GM18858 (cell line): ENCODE results near the gene TUBGCP3.
"Not testable (repeated sequence)": the region's sequence is repeated elsewhere in the genome, so short reads cannot be mapped to it uniquely, and the experiment has no call there.

Experiments used
- ATAC-seq: cut with Tn5 transposase; IDR thresholded peaks from one replicate; pipeline ENCODE4 v1.9.1; 2021; ENCODE audit not compliant: unreplicated experiment

The TUBGCP3 gene

GRCh38 chr13:112579310-112579843 is 8.6 kb downstream of the TUBGCP3 start:
- no peak for ATAC-seq

- ATAC-seq = no peak
These were observed 11.2 kb downstream of the TUBGCP3 start for GRCh38 chr13:112576768-112577167.

GRCh38 chr13:112576191-112576590 is 11.8 kb downstream of the TUBGCP3 start:
- no peak for ATAC-seq

- ATAC-seq = no peak
These were observed 12.3 kb downstream of the TUBGCP3 start for GRCh38 chr13:112575675-112576074.

- ATAC-seq = no peak
These were observed 12.9 kb downstream of the TUBGCP3 start for GRCh38 chr13:112574834-112575613.

GRCh38 chr13:112574416-112574815 is 13.5 kb downstream of the TUBGCP3 start:
- ATAC-seq = no peak

- ATAC-seq = no peak
These were observed 14.2 kb downstream of the TUBGCP3 start for GRCh38 chr13:112573710-112574109.

- ATAC-seq = no peak
These were observed 15.6 kb downstream of the TUBGCP3 start for GRCh38 chr13:112572366-112572765.

- no peak for ATAC-seq
These were observed 18.1 kb downstream of the TUBGCP3 start for GRCh38 chr13:112569821-112570220.

GRCh38 chr13:112567161-112567862 is 20.6 kb downstream of the TUBGCP3 start:
- no peak for ATAC-seq

- no peak for ATAC-seq
These were observed 25.1 kb downstream of the TUBGCP3 start for GRCh38 chr13:112562786-112563383.

GRCh38 chr13:112562254-112562653 is 25.7 kb downstream of the TUBGCP3 start:
- ATAC-seq = no peak

- no peak for ATAC-seq
These were observed 26.5 kb downstream of the TUBGCP3 start for GRCh38 chr13:112561478-112561877.

- no peak for ATAC-seq
These were observed 29.1 kb downstream of the TUBGCP3 start for GRCh38 chr13:112558696-112559418.

- ATAC-seq = no peak
These were observed 31.4 kb downstream of the TUBGCP3 start for GRCh38 chr13:112556600-112556999.

GRCh38 chr13:112554214-112554850 is 33.6 kb downstream of the TUBGCP3 start:
- no peak for ATAC-seq

GRCh38 chr13:112548975-112549374 is 39.0 kb downstream of the TUBGCP3 start:
- not testable (repeated sequence) for ATAC-seq

GRCh38 chr13:112545856-112546255 is 42.1 kb downstream of the TUBGCP3 start:
- ATAC-seq = no peak

GRCh38 chr13:112532837-112533745 is 54.9 kb downstream of the TUBGCP3 start:
- ATAC-seq = no peak
